GM10266 (cell line): ENCODE results near the gene DRAM1.

ENCODE experiments used
- DNase-seq: peaks from one replicate; pipeline ENCODE4 v3.0.0; 2012; ENCODE audit errors: extremely low spot score
- TF ChIP-seq, protein P1 (sequence below): IDR thresholded peaks from 2 replicates; pipeline ENCODE4 v1.5.1; 2012; ENCODE audit warnings: mild to moderate bottlenecking, low read depth; ENCODE audit not compliant: control insufficient read depth, insufficient read depth; ENCODE audit errors: missing control alignments

Gene DRAM1

GRCh38 chr12:101945369-101946232 is 68.2 kb downstream of the DRAM1 start:
- TF ChIP-seq, protein P1, sequence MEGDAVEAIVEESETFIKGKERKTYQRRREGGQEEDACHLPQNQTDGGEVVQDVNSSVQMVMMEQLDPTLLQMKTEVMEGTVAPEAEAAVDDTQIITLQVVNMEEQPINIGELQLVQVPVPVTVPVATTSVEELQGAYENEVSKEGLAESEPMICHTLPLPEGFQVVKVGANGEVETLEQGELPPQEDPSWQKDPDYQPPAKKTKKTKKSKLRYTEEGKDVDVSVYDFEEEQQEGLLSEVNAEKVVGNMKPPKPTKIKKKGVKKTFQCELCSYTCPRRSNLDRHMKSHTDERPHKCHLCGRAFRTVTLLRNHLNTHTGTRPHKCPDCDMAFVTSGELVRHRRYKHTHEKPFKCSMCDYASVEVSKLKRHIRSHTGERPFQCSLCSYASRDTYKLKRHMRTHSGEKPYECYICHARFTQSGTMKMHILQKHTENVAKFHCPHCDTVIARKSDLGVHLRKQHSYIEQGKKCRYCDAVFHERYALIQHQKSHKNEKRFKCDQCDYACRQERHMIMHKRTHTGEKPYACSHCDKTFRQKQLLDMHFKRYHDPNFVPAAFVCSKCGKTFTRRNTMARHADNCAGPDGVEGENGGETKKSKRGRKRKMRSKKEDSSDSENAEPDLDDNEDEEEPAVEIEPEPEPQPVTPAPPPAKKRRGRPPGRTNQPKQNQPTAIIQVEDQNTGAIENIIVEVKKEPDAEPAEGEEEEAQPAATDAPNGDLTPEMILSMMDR, result no peak
- no peak for DNase-seq

- TF ChIP-seq, protein P1, result no peak
- DNase-seq, result no peak
Measured at GRCh38 chr12:101946233-101946611, 68.8 kb downstream of the DRAM1 start.

GRCh38 chr12:101947316-101947715 is 69.9 kb downstream of the DRAM1 start:
- DNase-seq, result no peak
- TF ChIP-seq, protein P1, result no peak

DNA sequence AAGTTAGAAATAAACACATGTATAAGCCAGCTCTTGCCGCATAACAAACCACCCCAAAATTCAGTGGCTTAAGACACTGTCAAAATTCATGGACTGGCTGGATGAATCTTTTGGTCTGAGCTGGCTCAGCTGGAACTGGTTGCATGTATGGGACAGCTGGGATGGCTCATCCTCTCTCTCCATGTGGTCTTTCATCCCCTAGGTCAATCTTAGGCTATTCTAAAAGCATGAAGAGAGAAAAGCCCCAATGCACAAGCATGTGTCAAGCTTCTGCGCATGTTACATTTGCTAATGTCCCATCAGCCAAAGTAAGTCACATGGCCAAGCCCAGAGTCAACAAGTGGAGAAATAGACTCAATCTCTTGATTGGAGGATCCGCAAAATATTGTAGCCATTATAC is 71.0 kb downstream of the DRAM1 start:
- TF ChIP-seq, protein P1, result no peak
- DNase-seq, result no peak

DNA sequence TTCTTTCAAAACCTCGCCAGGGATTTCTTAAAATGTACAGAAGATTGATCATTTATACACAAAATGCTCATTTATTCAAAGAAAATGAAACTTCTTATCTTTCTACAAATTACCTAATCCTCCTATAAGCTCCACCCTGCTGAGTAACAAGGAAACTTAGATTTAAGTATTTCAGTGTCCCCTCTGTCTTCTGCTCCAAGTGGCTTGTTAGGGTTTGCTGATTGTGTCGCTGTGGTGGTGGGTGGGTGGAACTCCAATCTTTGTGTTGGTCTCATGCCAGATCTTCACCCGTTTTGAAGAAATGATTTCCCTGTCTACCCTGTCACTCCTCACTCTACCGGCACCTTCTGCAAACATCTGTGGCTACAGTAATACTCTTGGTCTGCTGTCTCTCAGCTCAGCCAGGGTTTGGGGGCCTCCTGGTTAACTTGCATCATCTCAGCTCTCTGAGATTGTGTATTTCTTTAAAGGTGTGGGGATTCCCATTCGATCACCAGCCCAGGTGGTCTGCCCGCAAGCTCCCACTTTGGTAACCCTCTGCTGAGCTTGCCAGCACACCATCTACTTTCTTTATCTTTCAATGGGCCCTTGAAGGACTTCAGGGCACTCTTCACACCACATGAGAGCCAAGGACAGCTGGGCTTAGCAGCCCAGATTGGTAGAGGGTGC is 73.8 kb downstream of the DRAM1 start:
- TF ChIP-seq, protein P1, result no peak
- DNase-seq, result peak; percentile 21

- no peak for DNase-seq
- TF ChIP-seq, protein P1, result no peak
Measured at GRCh38 chr12:101954113-101954512, 76.7 kb downstream of the DRAM1 start.

DNA sequence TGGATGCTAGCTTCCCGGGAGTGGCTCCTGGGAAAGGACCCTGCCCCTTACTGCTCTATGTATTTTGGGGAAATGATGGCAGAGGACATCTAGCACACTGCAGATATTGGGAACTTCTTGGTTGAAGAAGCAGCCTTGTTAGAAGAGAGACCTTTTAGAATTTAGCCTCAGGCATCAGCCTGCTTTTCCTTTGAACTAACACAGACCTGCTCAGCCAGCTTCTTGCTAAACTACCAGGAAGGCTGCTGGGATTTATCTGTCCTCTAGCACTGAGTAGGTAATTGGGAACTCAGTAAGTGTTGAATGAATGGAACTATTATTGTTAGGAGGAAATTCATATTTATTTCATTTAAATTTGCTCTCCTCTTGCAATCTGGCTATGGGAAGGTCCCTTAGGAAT is 77.3 kb downstream of the DRAM1 start:
- TF ChIP-seq, protein P1, result no peak
- DNase-seq, result no peak
